MCF 10A (cell line): ENCODE results near the gene TMEM131. TPM values are rescaled to one million over a fixed set of nuclear protein-coding genes. Genes with fewer than 3 reads are reported as not detected.

Experiments
- BruUV-seq: library from RNA; stranded (reverse); fragments of 400-500 nt; replicated peaks from 2 replicates; lab custom pipeline; 2021; lab: Mats Ljungman, UMichigan
- CTCF ChIA-PET: fragments of 300-600 bp; sonication (Branson Sonifier 250); formaldehyde crosslinking; extraction: SDS; loops from one replicate; lab custom pipeline; 2021; ENCODE audit warnings: antibody characterized with exemption, inconsistent platforms; lab: Yijun Ruan, JAX
- POLR2A ChIA-PET: fragments of 300-600, 350-650 bp; sonication (Branson Sonifier 250); formaldehyde crosslinking; extraction: SDS; loops from one replicate; lab custom pipeline; 2020; ENCODE audit warnings: antibody characterized with exemption, inconsistent platforms; lab: Yijun Ruan, JAX
- DNase-seq: peaks from one replicate; pipeline ENCODE4 v3.0.0-alpha.2; 2018; ENCODE audit not compliant: unreplicated experiment
- H3K27ac Mint-ChIP-seq: one replicate; pipeline ENCODE4 v1.8.0; 2022; ENCODE audit warnings: mild to moderate bottlenecking, low read depth, mixed read lengths; ENCODE audit not compliant: unreplicated experiment
- H3K27me3 Mint-ChIP-seq: one replicate; pipeline ENCODE4 v1.8.0; 2022; ENCODE audit warnings: mixed read lengths; ENCODE audit not compliant: insufficient read depth, unreplicated experiment
- H3K36me3 Mint-ChIP-seq: one replicate; pipeline ENCODE4 v1.8.0; 2022; ENCODE audit warnings: mild to moderate bottlenecking, moderate library complexity, mixed read lengths; ENCODE audit not compliant: insufficient read depth, unreplicated experiment
- H3K4me1 Mint-ChIP-seq: one replicate; pipeline ENCODE4 v1.8.0; 2022; ENCODE audit warnings: mixed read lengths; ENCODE audit not compliant: insufficient read depth, unreplicated experiment
- H3K4me3 Mint-ChIP-seq: one replicate; pipeline ENCODE4 v1.8.0; 2022; ENCODE audit warnings: mild to moderate bottlenecking, moderate library complexity, mixed read lengths; ENCODE audit not compliant: unreplicated experiment
- H3K9me3 Mint-ChIP-seq: one replicate; pipeline ENCODE4 v1.8.0; 2022; ENCODE audit warnings: mixed read lengths; ENCODE audit not compliant: unreplicated experiment
- CTCF ChIP-seq: fragments of 200-600 bp; IDR thresholded peaks from one replicate; pipeline ENCODE4 v1.8.0; 2022; ENCODE audit warnings: antibody characterized with exemption, mild to moderate bottlenecking; ENCODE audit not compliant: unreplicated experiment
- intact Hi-C: fragments of 100-400 bp; cut with micrococcal nuclease; formaldehyde crosslinking; loops from 2 replicates; pipeline ENCODE4 v1.14.1; 2022
- total RNA-seq: library from RNA; stranded (reverse); gene quantifications from 2 replicates; pipeline ENCODE4 v1.2.3, GENCODE V29; 2022

The TMEM131 gene
- total RNA-seq, 1 experiment from 2014 or later = 42.2 TPM

DNA sequence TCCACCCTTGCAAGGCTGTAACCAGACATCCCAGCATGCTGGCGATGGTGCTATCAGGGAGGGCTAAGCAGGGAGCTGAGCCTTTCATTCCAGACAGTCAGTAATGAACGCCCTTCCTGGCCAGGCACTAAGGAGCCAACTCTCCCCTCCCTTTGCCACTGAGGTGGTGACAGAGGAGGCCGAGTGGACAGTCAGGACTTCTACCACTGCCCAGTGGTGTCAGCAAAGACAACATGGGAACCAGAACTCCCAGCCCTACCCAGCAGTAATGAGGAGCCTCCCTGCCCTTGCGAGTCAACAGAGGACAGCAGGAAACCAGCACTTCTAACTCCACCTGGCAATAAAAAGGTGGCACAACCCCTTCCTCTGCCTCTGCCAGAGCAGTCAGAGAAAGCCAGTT lies 213.8 kb downstream of the TMEM131 start:
- ChIA-PET CTCF (no interaction called here), POLR2A (interaction anchor here (1.1 kb wide), 1 partner anchor 9 kb away, joined by 4 read pairs; no protein-coding TSS in a partner anchor)
- no peak overlapping the region for H3K4me3 Mint-ChIP-seq
- no peak for TF ChIP-seq CTCF
- no peak for DNase-seq
- no peaks in the 10 kb centered on the region for H3K4me1 Mint-ChIP-seq
- intact Hi-C loops = no loop called here
- no TSS peak for BruUV-seq
- no peaks in the 10 kb centered on the region for H3K9me3 Mint-ChIP-seq
- peaks cover 6% of the 10 kb centered on the region for H3K36me3 Mint-ChIP-seq
- H3K27ac Mint-ChIP-seq = no peak overlapping the region
- no peaks in the 10 kb centered on the region for H3K27me3 Mint-ChIP-seq

DNA sequence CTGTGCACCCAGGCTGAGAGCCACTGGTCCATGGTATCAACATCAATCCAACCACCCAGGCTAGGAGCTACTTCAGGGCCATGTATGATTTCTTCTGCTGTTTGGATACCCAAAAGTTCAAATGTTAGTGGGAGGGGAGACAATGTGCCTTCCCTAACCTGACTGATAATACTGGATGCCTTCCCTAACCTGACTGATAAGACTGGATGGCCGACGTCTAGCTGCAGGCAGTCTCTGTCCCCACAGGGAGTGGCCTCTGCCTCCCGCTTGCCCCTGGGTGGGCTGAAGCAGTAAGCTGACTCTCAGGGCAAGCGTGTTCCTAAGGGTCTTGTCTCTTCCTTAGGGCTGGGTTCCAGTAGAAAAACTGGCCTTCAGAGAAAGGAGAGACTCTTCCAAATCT lies 216.6 kb downstream of the TMEM131 start:
- Mint-ChIP-seq H3K27ac (no peak overlapping the region), H3K4me1 (no peaks in the 10 kb centered on the region), H3K4me3 (no peak overlapping the region), H3K36me3 (peaks cover 17% of the 10 kb centered on the region), H3K9me3 (no peaks in the 10 kb centered on the region), H3K27me3 (no peaks in the 10 kb centered on the region)
- BruUV-seq = no TSS peak
- CTCF ChIA-PET = interaction anchor here (1.1 kb wide), 1 partner anchor 28 kb away, joined by 3 read pairs; no protein-coding TSS in a partner anchor
- POLR2A ChIA-PET = interaction anchor here (0.7 to 0.9 kb wide), 2 partner anchors 12 to 437 kb away, joined by 3 read pairs; no protein-coding TSS in a partner anchor
- no peak for TF ChIP-seq CTCF
- DNase-seq = no peak
- intact Hi-C loops = no loop called here

- CTCF ChIA-PET = interaction anchor here (0.7 to 2.8 kb wide), 5 partner anchors 21 to 414 kb away, joined by 3 to 10 read pairs (median 5); no protein-coding TSS in a partner anchor
- H3K27me3 Mint-ChIP-seq = no peaks in the 10 kb centered on the region
These were observed 220.7 kb downstream of the TMEM131 start for GRCh38 chr2:97775074-97775473.

DNA sequence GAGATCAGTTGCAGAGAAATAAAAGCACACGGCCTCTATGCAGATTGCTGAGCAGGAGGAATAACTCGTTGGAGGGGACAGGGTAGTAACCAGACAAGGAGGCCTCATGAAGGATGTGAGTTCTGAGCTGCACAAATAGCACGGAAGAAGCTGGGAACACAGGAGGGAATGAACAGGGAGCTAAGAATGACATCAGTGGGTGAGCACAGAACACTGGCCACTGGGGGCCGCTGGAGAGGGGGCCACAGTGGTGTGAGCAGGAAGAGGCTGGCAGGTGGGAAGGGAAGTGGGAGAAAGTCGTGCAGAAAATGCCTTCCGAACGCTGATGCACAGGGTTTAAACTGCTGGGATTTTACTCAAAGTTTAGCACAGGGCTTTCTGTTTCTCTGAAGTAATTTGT lies 221.3 kb downstream of the TMEM131 start:
- H3K36me3 Mint-ChIP-seq = peaks cover 35% of the 10 kb centered on the region
- peak; percentile 28 for TF ChIP-seq CTCF
- no peaks in the 10 kb centered on the region for H3K9me3 Mint-ChIP-seq
- H3K27ac Mint-ChIP-seq = no peak overlapping the region
- H3K4me3 Mint-ChIP-seq = no peak overlapping the region
- intact Hi-C loops = no loop called here
- peak; percentile 19 for DNase-seq
- ChIA-PET CTCF (interaction anchor here (0.9 to 3.3 kb wide), 7 partner anchors 20 to 611 kb away, joined by 3 to 10 read pairs (median 5); no protein-coding TSS in a partner anchor), POLR2A (interaction anchor here (0.9 kb wide), 1 partner anchor 15 kb away, joined by 4 read pairs; no protein-coding TSS in a partner anchor)
- H3K4me1 Mint-ChIP-seq = no peaks in the 10 kb centered on the region
- BruUV-seq = no TSS peak
- no peaks in the 10 kb centered on the region for H3K27me3 Mint-ChIP-seq

More at GRCh38 chr2:97775074-97775473, 220.7 kb downstream of the TMEM131 start:
- Mint-ChIP-seq H3K36me3 (peaks cover 37% of the 10 kb centered on the region), H3K4me1 (no peaks in the 10 kb centered on the region), H3K4me3 (no peak overlapping the region), H3K27ac (no peak overlapping the region), H3K9me3 (no peaks in the 10 kb centered on the region)
- intact Hi-C loops = no loop called here
- no TSS peak for BruUV-seq
- DNase-seq = no peak
- POLR2A ChIA-PET = no interaction called here
- TF ChIP-seq CTCF = no peak
